NT2/D1 (cell line): ENCODE data around the gene KIAA1328.

ENCODE experiments used
- DNase-seq: peaks from one replicate; pipeline ENCODE4 v3.0.0-alpha.2; 2011; ENCODE audit warnings: low read depth, low spot score
- H3K27me3 ChIP-seq: 2 replicates; pipeline ENCODE4 v1.6.0; 2011; ENCODE audit warnings: mild to moderate bottlenecking; ENCODE audit not compliant: insufficient read length, insufficient read depth
- H3K36me3 ChIP-seq: 2 replicates; pipeline ENCODE4 v1.6.1; 2011; ENCODE audit warnings: mild to moderate bottlenecking, low read length, mixed read lengths; ENCODE audit not compliant: insufficient read depth, insufficient read length
- H3K4me1 ChIP-seq: 2 replicates; pipeline ENCODE4 v1.5.1; 2011; ENCODE audit not compliant: insufficient read depth, insufficient read length
- H3K4me3 ChIP-seq: 2 replicates; pipeline ENCODE4 v1.5.1; 2011; ENCODE audit warnings: low read depth; ENCODE audit not compliant: insufficient read length
- H3K9ac ChIP-seq: 2 replicates; pipeline ENCODE4 v1.6.0; 2011; ENCODE audit warnings: low read depth; ENCODE audit not compliant: insufficient read length
- H3K9me3 ChIP-seq: 2 replicates; pipeline ENCODE4 v1.5.1; 2011; ENCODE audit warnings: mild to moderate bottlenecking, low read length; ENCODE audit not compliant: insufficient read depth
- SUZ12 ChIP-seq: IDR thresholded peaks from 2 replicates; pipeline ENCODE4 v1.6.1; 2011; ENCODE audit not compliant: insufficient read length, insufficient read depth; ENCODE audit errors: extremely low read depth
- YY1 ChIP-seq: IDR thresholded peaks from 2 replicates; pipeline ENCODE4 v1.6.1; 2011; ENCODE audit not compliant: insufficient read length, insufficient read depth
- ZNF274 ChIP-seq: IDR thresholded peaks from 2 replicates; pipeline ENCODE4 v1.6.1; 2011; ENCODE audit warnings: mild to moderate bottlenecking, low read depth, low read length

Gene KIAA1328

DNA sequence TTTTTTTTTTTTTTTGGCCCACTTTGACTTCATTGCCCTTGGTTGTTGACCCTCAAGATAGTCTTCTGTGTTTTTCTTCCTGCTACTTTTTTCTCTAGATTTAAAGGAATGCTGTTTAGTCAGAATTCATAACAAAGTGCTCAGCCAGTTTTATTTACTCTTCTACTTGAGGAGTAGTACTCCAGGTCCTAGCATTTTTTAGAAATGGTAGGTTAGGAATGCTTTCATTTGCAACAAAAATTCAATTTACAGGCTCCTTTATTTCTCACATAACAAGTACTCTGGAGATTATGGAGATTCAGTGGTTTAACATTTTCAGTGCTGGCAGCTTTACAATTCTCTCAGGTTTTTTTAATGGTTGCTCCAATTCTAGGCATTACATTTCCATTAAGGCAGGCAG lies 58.2 kb downstream of the KIAA1328 start:
- Histone ChIP-seq H3K4me3 (no peak overlapping the region), H3K9ac (no peak overlapping the region), H3K9me3 (no peaks in the 10 kb centered on the region), H3K36me3 (no peaks in the 10 kb centered on the region), H3K4me1 (no peaks in the 10 kb centered on the region), H3K27me3 (no peaks in the 10 kb centered on the region)
- DNase-seq: no peak
- TF ChIP-seq YY1 (no peak), ZNF274 (no peak), SUZ12 (no peak)

GRCh38 chr18:36887864-36888263 lies 58.9 kb downstream of the KIAA1328 start:
- no peak for DNase-seq
- Histone ChIP-seq H3K9ac (no peak overlapping the region), H3K9me3 (no peaks in the 10 kb centered on the region), H3K4me3 (no peak overlapping the region), H3K27me3 (no peaks in the 10 kb centered on the region), H3K36me3 (no peaks in the 10 kb centered on the region), H3K4me1 (no peaks in the 10 kb centered on the region)
- TF ChIP-seq YY1: no peak
- no peak for TF ChIP-seq ZNF274
- TF ChIP-seq SUZ12: no peak

DNA sequence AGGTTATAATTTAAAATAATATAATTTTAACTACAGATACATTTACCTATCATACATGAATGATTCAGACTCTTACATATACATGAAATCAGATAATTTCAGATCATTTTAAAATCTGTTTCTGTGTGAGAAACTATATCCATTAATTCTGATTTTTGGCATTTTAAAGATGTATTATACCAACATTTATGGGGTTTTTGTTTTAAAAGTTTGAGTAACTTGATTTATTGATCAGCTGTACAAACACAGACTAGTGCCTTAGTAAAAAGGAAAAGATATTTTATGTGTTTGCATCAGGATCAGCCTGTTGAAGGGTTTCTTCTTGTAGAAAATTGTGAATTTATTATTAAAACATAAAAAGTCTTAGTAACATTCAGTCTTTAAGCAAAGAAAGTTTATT lies 59.9 kb downstream of the KIAA1328 start:
- DNase-seq: no peak
- H3K4me1 ChIP-seq: no peaks in the 10 kb centered on the region
- no peaks in the 10 kb centered on the region for H3K9me3 ChIP-seq
- no peak overlapping the region for H3K9ac ChIP-seq
- H3K4me3 ChIP-seq: no peak overlapping the region
- no peaks in the 10 kb centered on the region for H3K27me3 ChIP-seq
- TF ChIP-seq YY1: no peak
- TF ChIP-seq SUZ12: no peak
- TF ChIP-seq ZNF274: no peak
- H3K36me3 ChIP-seq: no peaks in the 10 kb centered on the region

- H3K9me3 ChIP-seq: no peaks in the 10 kb centered on the region
- H3K9ac ChIP-seq: no peak overlapping the region
- no peaks in the 10 kb centered on the region for H3K27me3 ChIP-seq
- no peak overlapping the region for H3K4me3 ChIP-seq
- TF ChIP-seq SUZ12 (no peak), YY1 (no peak), ZNF274 (no peak)
- no peaks in the 10 kb centered on the region for H3K4me1 ChIP-seq
- DNase-seq: no peak
- H3K36me3 ChIP-seq: no peaks in the 10 kb centered on the region
Measured at GRCh38 chr18:36889321-36889720, 60.4 kb downstream of the KIAA1328 start.

GRCh38 chr18:36889742-36890141 lies 60.8 kb downstream of the KIAA1328 start:
- H3K27me3 ChIP-seq: no peaks in the 10 kb centered on the region
- H3K4me1 ChIP-seq: no peaks in the 10 kb centered on the region
- H3K4me3 ChIP-seq: no peak overlapping the region
- H3K9ac ChIP-seq: no peak overlapping the region
- TF ChIP-seq YY1 (no peak), ZNF274 (no peak), SUZ12 (no peak)
- no peak for DNase-seq
- no peaks in the 10 kb centered on the region for H3K9me3 ChIP-seq
- H3K36me3 ChIP-seq: no peaks in the 10 kb centered on the region

DNA sequence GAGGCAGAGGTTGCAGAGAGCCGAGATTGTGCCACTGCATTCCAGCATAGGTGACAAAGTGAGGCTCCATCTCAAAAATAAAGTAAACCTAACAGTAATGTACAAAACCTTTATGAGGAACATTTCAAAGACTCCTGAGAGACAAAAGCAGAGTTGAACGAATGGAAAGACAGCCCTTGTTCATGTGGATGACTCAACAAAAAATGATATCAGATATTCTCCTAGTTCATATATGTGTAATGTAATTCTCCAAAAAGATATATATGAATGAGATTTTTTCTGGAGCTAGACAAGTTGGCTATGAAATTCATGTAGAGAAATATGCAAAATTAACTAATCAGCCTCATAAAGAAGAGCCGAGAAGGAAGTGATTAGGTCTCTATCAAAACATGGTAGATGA lies 61.7 kb downstream of the KIAA1328 start:
- H3K9ac ChIP-seq: no peak overlapping the region
- H3K9me3 ChIP-seq: no peaks in the 10 kb centered on the region
- no peaks in the 10 kb centered on the region for H3K4me1 ChIP-seq
- no peak for DNase-seq
- TF ChIP-seq SUZ12 (no peak), YY1 (no peak), ZNF274 (no peak)
- H3K4me3 ChIP-seq: no peak overlapping the region
- no peaks in the 10 kb centered on the region for H3K27me3 ChIP-seq
- no peaks in the 10 kb centered on the region for H3K36me3 ChIP-seq

DNA sequence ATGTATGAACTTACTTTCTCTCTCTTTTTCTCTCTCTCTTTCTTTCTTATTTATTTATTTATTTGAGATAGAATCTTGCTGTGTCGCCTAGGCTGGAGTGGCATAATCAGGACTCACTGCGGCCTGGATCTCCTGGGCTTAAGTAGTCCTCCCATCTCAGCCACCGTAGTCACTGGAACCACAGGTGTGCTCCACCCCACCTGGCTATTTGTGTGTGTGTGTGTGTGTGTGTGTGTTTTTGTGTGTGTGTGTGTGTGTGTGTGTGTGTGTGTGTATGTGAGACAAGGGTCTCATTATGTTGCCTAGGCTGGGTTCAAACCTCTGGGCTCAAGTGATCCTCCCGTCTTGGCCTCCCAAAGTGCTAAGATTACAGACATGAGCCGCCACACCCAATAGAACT lies 64.3 kb downstream of the KIAA1328 start:
- H3K27me3 ChIP-seq: no peaks in the 10 kb centered on the region
- H3K4me3 ChIP-seq: no peak overlapping the region
- TF ChIP-seq YY1: no peak
- no peak for TF ChIP-seq ZNF274
- TF ChIP-seq SUZ12: no peak
- no peaks in the 10 kb centered on the region for H3K36me3 ChIP-seq
- no peak overlapping the region for H3K9ac ChIP-seq
- DNase-seq: no peak
- no peaks in the 10 kb centered on the region for H3K9me3 ChIP-seq
- H3K4me1 ChIP-seq: no peaks in the 10 kb centered on the region

DNA sequence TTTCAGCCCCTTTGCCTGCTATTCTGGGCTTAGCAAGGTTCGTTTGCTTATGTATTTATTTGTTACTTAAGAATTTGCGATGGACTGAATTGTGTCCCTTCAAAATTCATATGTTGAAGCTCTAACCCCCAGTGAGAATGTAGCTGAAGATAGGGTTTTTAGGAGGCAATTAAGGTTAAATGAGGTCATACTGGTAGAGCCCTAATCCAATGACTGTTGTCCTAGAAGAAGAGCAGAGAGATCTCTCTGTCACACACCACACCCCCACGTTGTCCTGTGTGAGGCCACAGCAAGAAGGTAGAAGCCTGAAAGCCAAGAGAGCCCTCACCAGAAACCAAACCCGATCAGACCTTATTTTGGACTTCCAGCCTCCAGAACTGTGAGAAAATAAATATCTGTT lies 66.7 kb downstream of the KIAA1328 start:
- Histone ChIP-seq H3K36me3 (no peaks in the 10 kb centered on the region), H3K4me3 (no peak overlapping the region), H3K4me1 (no peaks in the 10 kb centered on the region), H3K27me3 (no peaks in the 10 kb centered on the region), H3K9ac (no peak overlapping the region), H3K9me3 (peaks cover 17% of the 10 kb centered on the region)
- TF ChIP-seq YY1 (no peak), SUZ12 (no peak), ZNF274 (no peak)
- DNase-seq: no peak
